Measurements from ENCODE around the gene PSMC4.

PSMC4 gene

GRCh38 chr19:39995794-39996193 is 24.8 kb downstream of the PSMC4 start:
- DNase-seq, result no peak

- peak; percentile 54 for DNase-seq
Observed at GRCh38 chr19:39996218-39996810, 25.3 kb downstream of the PSMC4 start.

DNA sequence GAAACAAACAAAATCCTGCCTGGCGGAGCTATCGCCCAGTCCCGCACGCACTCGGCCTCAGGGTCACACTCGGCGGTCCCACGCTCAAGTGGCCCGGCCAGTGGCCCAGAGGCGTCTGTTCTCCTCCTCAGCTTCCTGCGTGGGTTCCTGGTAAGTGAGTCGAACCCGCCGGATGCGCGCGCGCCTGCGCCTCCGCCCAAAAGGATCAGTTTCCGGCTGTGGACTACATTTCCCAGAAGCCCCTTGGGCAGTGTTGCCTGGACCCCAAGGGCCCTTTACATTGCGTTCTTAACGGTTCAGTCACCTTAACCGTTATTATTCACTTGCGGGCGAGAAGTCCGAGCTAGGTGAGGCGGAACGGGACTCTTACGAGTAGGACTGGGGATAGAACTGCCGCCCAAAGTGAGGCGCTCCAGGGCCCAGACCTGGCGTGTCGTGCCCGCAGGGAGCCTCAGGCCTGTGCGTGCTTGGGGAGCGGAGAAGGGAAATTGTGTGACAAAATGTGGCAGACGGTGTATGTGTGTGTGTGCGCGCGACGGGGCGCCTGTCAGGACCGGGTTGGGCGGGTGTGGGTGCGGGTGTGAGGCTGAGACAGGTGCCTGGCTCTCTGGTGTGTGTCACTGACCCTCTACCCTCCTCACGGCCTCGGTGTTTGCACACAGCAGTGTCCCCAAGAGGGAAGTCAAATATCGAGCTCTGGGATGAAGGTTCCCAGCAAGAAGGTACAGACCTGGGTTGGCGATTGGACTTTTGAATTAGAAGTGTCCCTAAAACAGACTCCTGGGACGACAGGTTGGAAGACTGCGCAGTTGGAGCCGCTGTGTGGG is 26.1 kb downstream of the PSMC4 start, which contains the start of gene ZNF546:
ZNF546 (plus strand) TSS at position 250 of the 827 bp plus-strand sequence. CDS start 1,267 bp downstream, outside the sequence.
- DNase-seq, result peak; percentile 88

- DNase-seq, result peak; percentile 22
Observed at GRCh38 chr19:39997638-39998216, 26.8 kb downstream of the PSMC4 start.

DNA sequence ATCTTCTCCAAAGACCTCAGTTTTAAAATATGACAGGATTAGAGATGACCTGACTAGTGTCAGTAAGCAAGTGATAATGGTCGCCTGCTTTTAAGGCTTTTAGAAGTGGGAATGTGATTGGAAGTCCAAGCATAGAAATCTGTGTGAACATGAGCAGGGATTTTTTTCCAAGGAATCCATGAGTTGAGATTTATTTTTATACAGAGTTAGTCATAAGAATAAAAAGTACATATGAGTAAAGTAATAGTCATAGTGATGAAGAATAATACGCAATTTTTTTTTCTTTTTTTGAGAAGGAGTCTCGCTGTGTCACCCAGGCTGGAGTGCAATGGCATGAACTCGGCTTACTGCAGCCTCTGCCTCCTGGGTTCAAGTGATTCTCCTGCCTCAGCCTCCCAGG is 27.5 kb downstream of the PSMC4 start:
- DNase-seq, result no peak

DNA sequence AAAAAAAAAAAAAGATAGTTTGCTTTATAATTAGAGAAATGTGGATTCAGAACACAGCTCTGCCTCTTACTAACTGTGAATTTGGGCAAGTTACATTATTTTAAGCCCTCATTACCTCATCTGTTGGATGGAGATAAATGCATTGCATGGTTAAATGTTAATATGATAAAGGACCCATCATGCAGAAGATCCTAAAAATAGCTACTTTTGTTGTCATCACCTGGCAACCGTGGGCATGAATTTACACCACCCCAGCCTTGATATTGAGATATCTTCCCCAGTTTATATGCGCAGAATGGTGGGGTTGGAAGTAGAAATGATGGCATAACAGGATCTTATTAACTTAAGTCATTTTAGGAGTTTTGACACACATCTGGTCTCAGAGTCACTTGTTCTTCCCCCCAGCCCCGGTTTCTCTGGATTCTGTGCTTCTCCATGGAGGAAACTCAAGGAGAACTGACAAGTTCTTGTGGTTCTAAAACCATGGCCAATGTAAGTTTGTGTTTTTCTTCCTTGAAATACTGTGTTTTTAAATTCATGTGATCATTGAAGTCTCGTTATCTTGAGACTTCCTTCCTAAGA is 34.8 kb downstream of the PSMC4 start:
- DNase-seq, result no peak

GRCh38 chr19:40006273-40006691 is 35.3 kb downstream of the PSMC4 start:
- no peak for DNase-seq

- no peak for DNase-seq
Observed at GRCh38 chr19:40009674-40010073, 38.7 kb downstream of the PSMC4 start.

DNA sequence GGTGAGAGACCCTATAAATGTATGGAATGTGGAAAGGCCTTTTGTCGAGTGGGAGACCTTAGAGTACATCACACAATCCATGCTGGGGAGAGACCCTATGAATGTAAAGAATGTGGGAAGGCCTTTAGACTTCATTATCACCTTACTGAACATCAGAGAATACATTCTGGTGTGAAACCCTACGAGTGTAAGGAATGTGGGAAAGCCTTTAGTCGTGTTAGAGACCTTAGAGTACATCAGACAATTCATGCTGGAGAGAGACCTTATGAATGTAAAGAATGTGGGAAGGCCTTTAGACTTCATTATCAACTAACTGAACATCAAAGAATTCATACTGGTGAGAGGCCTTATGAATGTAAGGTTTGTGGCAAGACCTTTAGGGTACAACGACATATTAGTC is 43.0 kb downstream of the PSMC4 start:
- DNase-seq, result no peak

- no peak for DNase-seq
Observed at GRCh38 chr19:40023969-40024368, 53.0 kb downstream of the PSMC4 start.

GRCh38 chr19:40025938-40026596 is 55.1 kb downstream of the PSMC4 start:
- no peak for DNase-seq

GRCh38 chr19:40026597-40026970 is 55.6 kb downstream of the PSMC4 start:
- DNase-seq, result no peak
